Psoas muscle (tissue), 8 donors: Measurements from ENCODE around the gene MARCHF6. TPM values are rescaled to one million over a fixed set of nuclear protein-coding genes. Genes with fewer than 3 reads are reported as not detected.

Experiments used
- ATAC-seq, 4 donors: fragments of 200-7000 bp; cut with Tn5 transposase; one replicate each; pipeline ENCODE4 v1.9.1; 2020; ENCODE audit warnings: moderate library complexity in 3 of 4, mild to moderate bottlenecking in 2 of 4
- DNase-seq, 2 donors: peaks; one replicate each; pipeline ENCODE4 v3.0.0-alpha.2; 2020
- H3K27ac ChIP-seq: fragments of 200-600 bp; one replicate; pipeline ENCODE4 v1.8.0; 2022
- H3K27me3 ChIP-seq, 3 donors: fragments of 200-600 bp in 1 of 3; one replicate each; pipeline versions ENCODE4 v1.6.1 to v1.8.0; 2013 to 2022; ENCODE audit warnings: low read length in 2 of 3, mild to moderate bottlenecking in 2 of 3, moderate library complexity in 1 of 3; ENCODE audit not compliant: insufficient read depth in 3 of 3
- H3K36me3 ChIP-seq, 2 donors: fragments of 200-600 bp in 1 of 2; one replicate each; pipeline versions ENCODE4 v1.6.1 to v1.8.0; 2013 to 2022; ENCODE audit warnings: low read depth in 1 of 2, mild to moderate bottlenecking in 1 of 2, moderate library complexity in 1 of 2; ENCODE audit not compliant: insufficient read depth in 1 of 2
- H3K4me1 ChIP-seq: fragments of 200-600 bp; one replicate; pipeline ENCODE4 v1.8.0; 2022
- H3K4me3 ChIP-seq: fragments of 200-600 bp; one replicate; pipeline ENCODE4 v1.8.0; 2022; ENCODE audit warnings: mild to moderate bottlenecking
- H3K9me3 ChIP-seq: fragments of 200-600 bp; one replicate; pipeline ENCODE4 v1.8.0; 2022
- CTCF ChIP-seq: fragments of 200-600 bp; IDR thresholded peaks from one replicate; pipeline ENCODE4 v1.8.0; 2022; ENCODE audit warnings: antibody characterized with exemption
- WGBS, 3 donors: extraction: QIAGEN DNeasy Blood & Tissue Kit; methylation state at CpG; one replicate each; pipeline versions ENCODE4 v1.1.6 to v1.1.7; 2013; 5-methylcytosine and 5-hydroxymethylcytosine counted together
- intact Hi-C, 2 donors: fragments of 100-400 bp; cut with DNase I; formaldehyde crosslinking; loops; one replicate each; pipeline versions ENCODE4 v1.11.0 to v1.14.2; 2022
- polyA plus RNA-seq, 3 donors: library from polyadenylated mRNA; stranded (reverse); fragments of 200-250 nt; gene quantifications; one replicate each; pipeline ENCODE4 v1.2.3, GENCODE V29; 2013
- total RNA-seq, 4 donors: library from RNA; stranded (reverse); fragmentation: NEBNext Ultra II Directional in 2 of 4; extraction: Animal tissue kit (Norgen Biotek cat#: 25700) in 2 of 4; gene quantifications; one replicate each; pipeline versions ENCODE4 v1.2.1 to v1.2.4, GENCODE V29; 2021 to 2023
- donor health status: healthy with polysubstance abuse.
- donor health status: DM: no; HTN: no; CAD: no; lungs with moderate emphysema.
- donor health status: Bipolar disorder and iron deficiency.
- donor health status: healthy.
- donor health status: DM: yes; HTN: yes; CAD: no.
- donor health status: DM: no; HTN: no; CAD: no.
- donor health status: DM: no; HTN: no; CAD: no.
- donor health status: DM: yes; HTN: yes; CAD: no.

Gene MARCHF6
- total and polyA plus RNA-seq, 7 donors: 36.6 to 250 (median 160) TPM

GRCh38 chr5:10334831-10335230 lies 18.7 kb upstream of the MARCHF6 start:
- intact Hi-C loops: no loop called here
- ATAC-seq (no peak), DNase-seq (no peak)
- Histone ChIP-seq H3K36me3 (no peaks in the 10 kb centered on the region), H3K4me1 (peaks cover 30% of the 10 kb centered on the region), H3K27ac (no peak overlapping the region), H3K9me3 (no peaks in the 10 kb centered on the region), H3K27me3 (no peaks in the 10 kb centered on the region), H3K4me3 (no peak overlapping the region)
- 90 to 93% (median 91%) methylated on average over 5 of the region's 5 CpGs for WGBS, 3 donors
- TF ChIP-seq CTCF: no peak

GRCh38 chr5:10335711-10336470 lies 17.6 kb upstream of the MARCHF6 start:
- WGBS, 3 donors: 94 to 96% (median 96%) methylated on average over 14 of the region's 14 CpGs
- H3K4me1 ChIP-seq: peaks cover 20% of the 10 kb centered on the region
- H3K9me3 ChIP-seq: no peaks in the 10 kb centered on the region
- intact Hi-C loops: no loop called here
- no peak for TF ChIP-seq CTCF
- no peak overlapping the region for H3K27ac ChIP-seq
- DNase-seq (no peak), ATAC-seq (no peak)
- no peaks in the 10 kb centered on the region for H3K36me3 ChIP-seq
- no peaks in the 10 kb centered on the region for H3K27me3 ChIP-seq
- H3K4me3 ChIP-seq: no peak overlapping the region

- intact Hi-C loops: no loop called here
- Histone ChIP-seq H3K36me3 (no peaks in the 10 kb centered on the region), H3K9me3 (no peaks in the 10 kb centered on the region), H3K27me3 (no peaks in the 10 kb centered on the region), H3K4me3 (no peak overlapping the region), H3K27ac (no peak overlapping the region), H3K4me1 (peaks cover 8% of the 10 kb centered on the region)
- DNase-seq: no peak
- no peak for TF ChIP-seq CTCF
- ATAC-seq: no peak
- WGBS, 3 donors: 95 to 98% (median 96%) methylated on average over 4 of the region's 4 CpGs
Observed at GRCh38 chr5:10337107-10337506, 16.4 kb upstream of the MARCHF6 start.

- Histone ChIP-seq H3K27me3 (no peaks in the 10 kb centered on the region), H3K9me3 (no peaks in the 10 kb centered on the region), H3K27ac (no peak overlapping the region), H3K4me1 (peaks cover 6% of the 10 kb centered on the region), H3K4me3 (no peak overlapping the region), H3K36me3 (no peaks in the 10 kb centered on the region)
- no peak for TF ChIP-seq CTCF
- intact Hi-C loops: no loop called here
- DNase-seq: no peak
- WGBS, 3 donors: 70 to 82% (median 73%) methylated on average over 4 of the region's 4 CpGs
- no peak for ATAC-seq
Observed at GRCh38 chr5:10337986-10338385, 15.5 kb upstream of the MARCHF6 start.

- H3K4me3 ChIP-seq: no peak overlapping the region
- WGBS, 3 donors: 87 to 89% (median 88%) methylated on average over 2 of the region's 2 CpGs
- H3K27me3 ChIP-seq: no peaks in the 10 kb centered on the region
- intact Hi-C loops: no loop called here
- no peak for TF ChIP-seq CTCF
- DNase-seq (no peak), ATAC-seq (no peak)
- no peaks in the 10 kb centered on the region for H3K9me3 ChIP-seq
- H3K36me3 ChIP-seq: no peaks in the 10 kb centered on the region
- peaks cover 3% of the 10 kb centered on the region for H3K4me1 ChIP-seq
- no peak overlapping the region for H3K27ac ChIP-seq
Observed at GRCh38 chr5:10338686-10339057, 14.8 kb upstream of the MARCHF6 start.
